Esophagus muscularis mucosa (tissue), 4 donors: Measurements from ENCODE around the gene C3orf22. TPM values are rescaled to one million over a fixed set of nuclear protein-coding genes. Genes with fewer than 3 reads are reported as not detected.

Experiments used
- DNase-seq: peaks from one replicate; pipeline ENCODE4 v3.0.0-alpha.2; 2017; ENCODE audit errors: extremely low spot score
- H3K27ac ChIP-seq, 4 donors: fragments of 200-600 bp; sonication (generic); replicated peaks in 1 of 4; 1 replicate in 3 of 4; 2 replicates in 1 of 4; pipeline ENCODE4 v1.5.1; 2016 to 2019; ENCODE audit warnings: mild to moderate bottlenecking in 1 of 4
- H3K27me3 ChIP-seq, 4 donors: fragments of 200-600 bp; sonication (generic); one replicate each; pipeline versions ENCODE4 v1.5.1 to v1.6.0; 2016 to 2019
- H3K36me3 ChIP-seq, 4 donors: fragments of 200-600 bp; sonication (generic); one replicate each; pipeline ENCODE4 v1.5.1; 2016 to 2019
- H3K4me1 ChIP-seq, 4 donors: fragments of 200-600 bp; sonication (generic); one replicate each; pipeline ENCODE4 v1.5.1; 2016 to 2019
- H3K4me3 ChIP-seq, 4 donors: fragments of 200-600 bp; sonication (generic); 1 replicate in 2 of 4; 2 replicates in 2 of 4; pipeline ENCODE4 v1.5.1; 2016 to 2019; ENCODE audit warnings: mild to moderate bottlenecking in 4 of 4, moderate library complexity in 1 of 4
- H3K9me3 ChIP-seq, 4 donors: fragments of 200-600 bp; sonication (generic); 1 replicate in 3 of 4; 2 replicates in 1 of 4; pipeline ENCODE4 v1.5.1; 2016 to 2019
- EP300 ChIP-seq: sonication (generic); formaldehyde crosslinking; IDR thresholded peaks from one replicate; pipeline ENCODE4 v1.6.1; 2017; ENCODE audit warnings: antibody characterized with exemption
- POLR2A ChIP-seq: fragments of 450-650 bp; IDR thresholded peaks from one replicate; pipeline ENCODE4 v1.6.1; 2017; ENCODE audit warnings: antibody characterized with exemption, moderate library complexity, mild to moderate bottlenecking, low read depth
- POLR2AphosphoS5 ChIP-seq, 2 donors: sonication (generic); formaldehyde crosslinking; IDR thresholded peaks; one replicate each; pipeline ENCODE4 v1.6.1; 2017; ENCODE audit warnings: antibody characterized with exemption in 2 of 2
- WGBS: methylation state at CpG from one replicate; pipeline ENCODE4 v1.1.5; 2018; 5-methylcytosine and 5-hydroxymethylcytosine counted together
- intact Hi-C: fragments of 100-400 bp; cut with DNase I; formaldehyde crosslinking; loops from one replicate; pipeline ENCODE4 v1.15.1; 2023
- total RNA-seq, 4 donors: library from RNA; depleted of rRNA; stranded (reverse); fragments of >200 nt; gene quantifications; one replicate each; pipeline versions ENCODE4 v1.1.0 to v1.2.1, GENCODE V29; 2016
- TF ChIP-seq, protein P1 (sequence below), 3 experiments: fragments of 200-600 bp in 2 of 3; fragments of 450-650 bp in 1 of 3; sonication (generic) in 2 of 3; IDR thresholded peaks; one replicate each; pipeline ENCODE4 v1.5.1; 2017 to 2019; ENCODE audit warnings: antibody characterized with exemption in 3 of 3, mild to moderate bottlenecking in 2 of 3, moderate library complexity in 1 of 3

C3orf22 gene
- total RNA-seq, 4 donors from 2014 or later = not detected

- no peaks in the 10 kb centered on the region for H3K9me3 ChIP-seq
- TF ChIP-seq POLR2A (no peak), POLR2AphosphoS5 (IDR thresholded peaks at IDR 0.05) (no peak), EP300 (no peak)
- TF ChIP-seq, protein P1, sequence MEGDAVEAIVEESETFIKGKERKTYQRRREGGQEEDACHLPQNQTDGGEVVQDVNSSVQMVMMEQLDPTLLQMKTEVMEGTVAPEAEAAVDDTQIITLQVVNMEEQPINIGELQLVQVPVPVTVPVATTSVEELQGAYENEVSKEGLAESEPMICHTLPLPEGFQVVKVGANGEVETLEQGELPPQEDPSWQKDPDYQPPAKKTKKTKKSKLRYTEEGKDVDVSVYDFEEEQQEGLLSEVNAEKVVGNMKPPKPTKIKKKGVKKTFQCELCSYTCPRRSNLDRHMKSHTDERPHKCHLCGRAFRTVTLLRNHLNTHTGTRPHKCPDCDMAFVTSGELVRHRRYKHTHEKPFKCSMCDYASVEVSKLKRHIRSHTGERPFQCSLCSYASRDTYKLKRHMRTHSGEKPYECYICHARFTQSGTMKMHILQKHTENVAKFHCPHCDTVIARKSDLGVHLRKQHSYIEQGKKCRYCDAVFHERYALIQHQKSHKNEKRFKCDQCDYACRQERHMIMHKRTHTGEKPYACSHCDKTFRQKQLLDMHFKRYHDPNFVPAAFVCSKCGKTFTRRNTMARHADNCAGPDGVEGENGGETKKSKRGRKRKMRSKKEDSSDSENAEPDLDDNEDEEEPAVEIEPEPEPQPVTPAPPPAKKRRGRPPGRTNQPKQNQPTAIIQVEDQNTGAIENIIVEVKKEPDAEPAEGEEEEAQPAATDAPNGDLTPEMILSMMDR (IDR thresholded peaks at IDR 0.05) = no peak
- no peak for DNase-seq
- peaks cover 0 to 25% (median 3%) of the 10 kb centered on the region in 4 donors for H3K27me3 ChIP-seq
- 79% methylated on average over 8 of the region's 14 CpGs for WGBS
- H3K36me3 ChIP-seq = no peaks in the 10 kb centered on the region
- intact Hi-C loops = no loop called here
- H3K27ac ChIP-seq = no peak overlapping the region
- H3K4me1 ChIP-seq = peaks cover 3 to 13% (median 10%) of the 10 kb centered on the region in 4 donors
- H3K4me3 ChIP-seq = no peak overlapping the region
Measured at GRCh38 chr3:126528800-126529541, 29.8 kb downstream of the C3orf22 start.

DNA sequence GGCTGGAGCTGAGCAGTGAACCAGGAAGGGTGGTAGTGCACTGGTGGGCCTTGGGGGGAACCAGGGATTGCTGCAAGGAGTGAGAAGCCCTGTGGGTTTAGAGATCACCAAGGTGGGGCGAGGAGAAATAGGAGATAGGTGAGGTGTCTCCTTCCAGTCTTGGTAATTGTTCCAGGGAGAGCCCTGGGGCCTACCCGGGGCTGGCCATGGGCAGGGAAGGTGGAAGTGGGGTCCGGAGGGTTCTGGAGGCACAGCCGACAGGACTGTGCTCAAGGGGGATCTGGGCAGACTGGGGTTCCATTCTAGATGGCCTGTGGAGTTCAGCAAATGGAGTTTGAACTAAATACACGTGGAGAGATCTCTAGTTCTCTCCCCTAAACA is 30.3 kb downstream of the C3orf22 start:
- peaks cover 0 to 31% (median 6%) of the 10 kb centered on the region in 4 donors for H3K27me3 ChIP-seq
- TF ChIP-seq POLR2A = no peak
- TF ChIP-seq EP300 = no peak
- TF ChIP-seq, protein P1 (IDR thresholded peaks at IDR 0.05) = no peak
- intact Hi-C loops = no loop called here
- H3K4me3 ChIP-seq = no peak overlapping the region
- WGBS = 82% methylated on average over 5 of the region's 5 CpGs
- H3K27ac ChIP-seq = no peak overlapping the region
- no peak for DNase-seq
- H3K36me3 ChIP-seq = no peaks in the 10 kb centered on the region
- no peaks in the 10 kb centered on the region for H3K9me3 ChIP-seq
- peaks cover 3 to 18% (median 15%) of the 10 kb centered on the region in 4 donors for H3K4me1 ChIP-seq

GRCh38 chr3:126527455-126528211 is 31.1 kb downstream of the C3orf22 start:
- H3K36me3 ChIP-seq = no peaks in the 10 kb centered on the region
- no peak for DNase-seq
- no peaks in the 10 kb centered on the region for H3K9me3 ChIP-seq
- H3K27me3 ChIP-seq = peaks cover 0 to 38% (median 8%) of the 10 kb centered on the region in 4 donors
- no peak overlapping the region for H3K27ac ChIP-seq
- peaks cover 3 to 19% (median 16%) of the 10 kb centered on the region in 4 donors for H3K4me1 ChIP-seq
- WGBS = 68% methylated on average over 4 of the region's 6 CpGs
- no peak overlapping the region for H3K4me3 ChIP-seq
- TF ChIP-seq, protein P1 (IDR thresholded peaks at IDR 0.05) = no peak
- no peak for TF ChIP-seq POLR2A
- TF ChIP-seq EP300 = no peak
- TF ChIP-seq POLR2AphosphoS5 (IDR thresholded peaks at IDR 0.05) = no peak
- intact Hi-C loops = no loop called here

GRCh38 chr3:126527006-126527405 is 31.7 kb downstream of the C3orf22 start:
- Histone ChIP-seq H3K27me3 (peaks cover 0 to 38% (median 8%) of the 10 kb centered on the region in 4 donors), H3K4me3 (no peak overlapping the region), H3K4me1 (peaks cover 3 to 23% (median 18%) of the 10 kb centered on the region in 4 donors), H3K36me3 (no peaks in the 10 kb centered on the region), H3K9me3 (no peaks in the 10 kb centered on the region), H3K27ac (no peak overlapping the region)
- 75% methylated on average over 5 of the region's 7 CpGs for WGBS
- intact Hi-C loops = no loop called here
- TF ChIP-seq POLR2AphosphoS5 (IDR thresholded peaks at IDR 0.05) (no peak), EP300 (no peak), POLR2A (no peak)
- TF ChIP-seq, protein P1 (IDR thresholded peaks at IDR 0.05) = no peak
- no peak for DNase-seq
